ENCODE data around the gene CDC42BPA. TPM values are rescaled to one million over a fixed set of nuclear protein-coding genes. Genes with fewer than 3 reads are reported as not detected.

Gene CDC42BPA
- total and polyA plus RNA-seq, 2 donors from 2014 or later, result 11.2 to 60.7 TPM

DNA sequence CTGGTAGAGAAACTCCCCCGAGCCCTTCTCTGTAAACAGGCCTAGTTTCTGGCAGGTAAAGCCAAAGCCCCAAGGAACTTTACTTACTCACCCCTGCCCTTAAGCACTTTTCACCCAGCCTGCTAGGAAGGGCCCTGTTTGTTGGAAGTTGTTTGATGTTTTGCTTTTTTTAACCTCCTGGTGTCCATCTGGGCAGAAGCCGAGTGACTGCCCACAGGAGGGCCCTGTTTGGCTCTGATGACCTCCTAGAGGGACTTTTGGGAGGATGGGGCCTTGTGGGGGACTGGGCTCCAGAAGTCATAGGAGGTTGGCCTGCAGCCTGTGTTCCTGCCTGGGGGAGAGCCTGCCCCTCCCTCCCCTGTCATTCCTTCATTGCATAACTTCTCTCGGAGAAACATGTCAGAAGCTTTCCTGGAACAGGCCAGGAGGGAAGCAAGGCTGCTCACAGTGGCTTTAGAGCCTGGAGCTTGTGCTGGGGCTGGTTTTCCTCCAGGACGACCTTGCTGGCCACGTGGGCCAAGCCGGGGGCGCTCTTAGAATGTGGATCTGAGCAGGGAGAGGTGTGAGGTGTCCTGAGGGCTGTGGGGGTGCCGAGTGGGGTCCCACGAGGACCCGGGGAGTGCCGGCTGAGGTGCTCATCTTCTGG, 344.3 kb downstream of the CDC42BPA start:
- peaks cover 0 to 24% (median 19%) of the 10 kb centered on the region in 3 donors for H3K4me1 ChIP-seq (ENCODE audit: control insufficient read depth in 2 of 3, insufficient read depth in 2 of 3, low read depth in 1 of 3, low read length in 3 of 3)
- DNase-seq, result peak in 3 of 5 donors; percentile 16 to 76 (median 31)
- peaks cover 0 to 4% (median 0%) of the 10 kb centered on the region in 3 donors for H3K36me3 ChIP-seq (ENCODE audit: control insufficient read depth in 2 of 3, insufficient read depth in 3 of 3, low read length in 3 of 3)
- TF ChIP-seq, protein P1, sequence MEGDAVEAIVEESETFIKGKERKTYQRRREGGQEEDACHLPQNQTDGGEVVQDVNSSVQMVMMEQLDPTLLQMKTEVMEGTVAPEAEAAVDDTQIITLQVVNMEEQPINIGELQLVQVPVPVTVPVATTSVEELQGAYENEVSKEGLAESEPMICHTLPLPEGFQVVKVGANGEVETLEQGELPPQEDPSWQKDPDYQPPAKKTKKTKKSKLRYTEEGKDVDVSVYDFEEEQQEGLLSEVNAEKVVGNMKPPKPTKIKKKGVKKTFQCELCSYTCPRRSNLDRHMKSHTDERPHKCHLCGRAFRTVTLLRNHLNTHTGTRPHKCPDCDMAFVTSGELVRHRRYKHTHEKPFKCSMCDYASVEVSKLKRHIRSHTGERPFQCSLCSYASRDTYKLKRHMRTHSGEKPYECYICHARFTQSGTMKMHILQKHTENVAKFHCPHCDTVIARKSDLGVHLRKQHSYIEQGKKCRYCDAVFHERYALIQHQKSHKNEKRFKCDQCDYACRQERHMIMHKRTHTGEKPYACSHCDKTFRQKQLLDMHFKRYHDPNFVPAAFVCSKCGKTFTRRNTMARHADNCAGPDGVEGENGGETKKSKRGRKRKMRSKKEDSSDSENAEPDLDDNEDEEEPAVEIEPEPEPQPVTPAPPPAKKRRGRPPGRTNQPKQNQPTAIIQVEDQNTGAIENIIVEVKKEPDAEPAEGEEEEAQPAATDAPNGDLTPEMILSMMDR (IDR thresholded peaks at IDR 0.05; ENCODE audit: borderline replicate concordance, extremely low read depth, insufficient read depth), result no peak
- FAIRE-seq, result no peak
- peaks cover 0 to 4% (median 1%) of the 10 kb centered on the region in 3 donors for H3K9me3 ChIP-seq (ENCODE audit: control insufficient read depth in 2 of 3, insufficient read depth in 1 of 3, low read length in 3 of 3)
- no peaks in the 10 kb centered on the region for H3K27me3 ChIP-seq (ENCODE audit: control insufficient read depth, insufficient read depth, low read length)
- intact Hi-C loops (cut with DNase I), result no loop called here
- peak overlapping the region; percentile 97 for H3K27ac ChIP-seq (ENCODE audit: low read depth in 2 of 2, low read length in 2 of 2)
- H3K9ac ChIP-seq (ENCODE audit: low read length in 3 of 3), result peak overlapping the region in 2 of 3 donors; percentile 27 to 73
- no peak overlapping the region for H3K4me3 ChIP-seq (ENCODE audit: low read length in 3 of 3)

DNA sequence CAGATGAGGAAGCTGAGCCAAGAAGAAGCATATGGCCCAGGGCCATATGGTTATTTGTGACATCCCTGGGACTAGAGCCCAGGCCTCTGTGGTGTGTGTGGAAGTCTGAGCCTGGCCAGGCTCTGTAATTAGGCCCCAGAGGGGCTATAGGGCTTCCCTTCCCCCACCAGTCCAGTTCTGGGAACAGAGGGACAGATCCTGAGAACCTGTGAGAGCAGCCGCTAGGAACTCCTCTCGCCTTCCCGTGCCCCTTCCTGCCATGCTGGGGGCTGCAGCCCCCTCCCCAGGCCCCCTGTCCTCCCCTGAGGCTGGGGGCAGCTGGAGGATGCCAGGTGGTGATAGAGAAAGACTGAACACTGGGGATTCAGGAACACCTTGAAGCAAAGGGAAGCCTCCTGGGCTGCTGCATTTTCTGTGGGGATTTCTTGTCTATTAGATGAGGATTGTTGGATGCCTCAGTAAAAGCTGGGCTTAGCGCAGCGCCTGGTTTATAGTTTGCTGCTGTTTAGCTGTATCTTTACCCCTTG, 344.9 kb downstream of the CDC42BPA start:
- intact Hi-C loops (cut with DNase I), result no loop called here
- Histone ChIP-seq H3K27me3 (ENCODE audit: control insufficient read depth, insufficient read depth, low read length) (no peaks in the 10 kb centered on the region), H3K9me3 (ENCODE audit: control insufficient read depth in 2 of 3, insufficient read depth in 1 of 3, low read length in 3 of 3) (peaks cover 0 to 4% (median 1%) of the 10 kb centered on the region in 3 donors), H3K27ac (ENCODE audit: low read depth in 2 of 2, low read length in 2 of 2) (peak overlapping the region; percentile 97), H3K9ac (ENCODE audit: low read length in 3 of 3) (peak overlapping the region in 1 of 3 donors; percentile 73), H3K36me3 (ENCODE audit: control insufficient read depth in 2 of 3, insufficient read depth in 3 of 3, low read length in 3 of 3) (peaks cover 0 to 4% (median 0%) of the 10 kb centered on the region in 3 donors), H3K4me1 (ENCODE audit: control insufficient read depth in 2 of 3, insufficient read depth in 2 of 3, low read depth in 1 of 3, low read length in 3 of 3) (peaks cover 0 to 24% (median 19%) of the 10 kb centered on the region in 3 donors), H3K4me3 (ENCODE audit: low read length in 3 of 3) (no peak overlapping the region)
- TF ChIP-seq, protein P1 (IDR thresholded peaks at IDR 0.05; ENCODE audit: borderline replicate concordance, extremely low read depth, insufficient read depth), result no peak
- FAIRE-seq, result no peak
- DNase-seq, result peak in 1 of 5 donors; percentile 56

DNA sequence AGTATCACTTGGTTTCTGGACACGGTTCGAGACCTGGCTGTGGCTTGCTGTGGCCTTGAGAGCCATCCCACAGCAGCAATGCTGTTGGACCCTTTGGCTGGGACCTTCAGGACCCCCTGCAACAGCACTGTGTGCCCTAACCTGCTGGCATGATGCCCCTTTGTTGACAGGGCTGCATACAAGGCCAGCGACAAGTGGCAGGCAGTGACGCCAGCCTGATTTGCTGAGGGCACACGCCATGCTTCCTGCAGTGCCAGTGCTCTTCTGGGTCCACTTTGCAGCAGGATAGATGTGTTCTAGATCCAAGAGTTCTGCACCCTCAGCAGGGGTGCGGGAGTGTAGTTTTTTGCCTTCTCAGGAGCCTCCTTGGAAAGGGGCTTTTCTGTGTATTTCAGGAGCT, 345.4 kb downstream of the CDC42BPA start:
- H3K9ac ChIP-seq (ENCODE audit: low read length in 3 of 3), result no peak overlapping the region
- no peak overlapping the region for H3K4me3 ChIP-seq (ENCODE audit: low read length in 3 of 3)
- TF ChIP-seq, protein P1 (IDR thresholded peaks at IDR 0.05; ENCODE audit: borderline replicate concordance, extremely low read depth, insufficient read depth), result no peak
- FAIRE-seq (no peak), DNase-seq (peak in 1 of 5 donors; percentile 58)
- intact Hi-C loops (cut with DNase I), result no loop called here
- H3K27ac ChIP-seq (ENCODE audit: low read depth in 2 of 2, low read length in 2 of 2), result peak overlapping the region; percentile 97
- H3K27me3 ChIP-seq (ENCODE audit: control insufficient read depth, insufficient read depth, low read length), result no peaks in the 10 kb centered on the region
- H3K9me3 ChIP-seq (ENCODE audit: control insufficient read depth in 2 of 3, insufficient read depth in 1 of 3, low read length in 3 of 3), result peaks cover 0 to 4% (median 1%) of the 10 kb centered on the region in 3 donors
- H3K36me3 ChIP-seq (ENCODE audit: control insufficient read depth in 2 of 3, insufficient read depth in 3 of 3, low read length in 3 of 3), result peaks cover 0 to 4% (median 0%) of the 10 kb centered on the region in 3 donors
- H3K4me1 ChIP-seq (ENCODE audit: control insufficient read depth in 2 of 3, insufficient read depth in 2 of 3, low read depth in 1 of 3, low read length in 3 of 3), result peaks cover 0 to 24% (median 19%) of the 10 kb centered on the region in 3 donors
